Endothelial cell of umbilical vein (primary cell): ENCODE results near the gene SLC5A11.

ENCODE experiments used
- EZH2 ChIP-seq: IDR thresholded peaks from 2 replicates; pipeline ENCODE4 v1.6.1; 2012; ENCODE audit warnings: borderline replicate concordance, low read depth, mild to moderate bottlenecking, moderate library complexity, low read length, inconsistent platforms; ENCODE audit not compliant: severe bottlenecking
- GATA2 ChIP-seq: IDR thresholded peaks from 2 replicates; pipeline ENCODE4 v1.7.0; 2011; ENCODE audit warnings: low read depth, mild to moderate bottlenecking, moderate library complexity, mixed read lengths, low read length; ENCODE audit not compliant: insufficient read length, insufficient read depth
- JUN ChIP-seq: IDR thresholded peaks from 2 replicates; pipeline ENCODE4 v1.6.1; 2011; ENCODE audit warnings: borderline replicate concordance, low read depth; ENCODE audit not compliant: insufficient read length, insufficient read depth
- POLR2AphosphoS5 ChIP-seq: IDR thresholded peaks from 2 replicates; pipeline ENCODE4 v1.6.1; 2012; ENCODE audit warnings: low read depth, mild to moderate bottlenecking, control low read depth, low read length, moderate library complexity; ENCODE audit not compliant: insufficient read depth
- TF ChIP-seq, protein P1 (sequence below), 2 donors: IDR thresholded peaks; 1 replicate in 1 of 2; 2 replicates in 1 of 2; pipeline ENCODE4 v1.5.1; 2011; ENCODE audit warnings: low read length in 2 of 2, mild to moderate bottlenecking in 2 of 2, moderate library complexity in 2 of 2, control low read depth in 1 of 2, inconsistent platforms in 1 of 2, low read depth in 1 of 2; ENCODE audit not compliant: insufficient read depth in 1 of 2; ENCODE audit errors: extremely low read depth in 1 of 2
- TF ChIP-seq, protein P2 (sequence below): IDR thresholded peaks from 2 replicates; pipeline ENCODE4 v1.6.1; 2011; ENCODE audit not compliant: insufficient read depth, insufficient read length

DNA sequence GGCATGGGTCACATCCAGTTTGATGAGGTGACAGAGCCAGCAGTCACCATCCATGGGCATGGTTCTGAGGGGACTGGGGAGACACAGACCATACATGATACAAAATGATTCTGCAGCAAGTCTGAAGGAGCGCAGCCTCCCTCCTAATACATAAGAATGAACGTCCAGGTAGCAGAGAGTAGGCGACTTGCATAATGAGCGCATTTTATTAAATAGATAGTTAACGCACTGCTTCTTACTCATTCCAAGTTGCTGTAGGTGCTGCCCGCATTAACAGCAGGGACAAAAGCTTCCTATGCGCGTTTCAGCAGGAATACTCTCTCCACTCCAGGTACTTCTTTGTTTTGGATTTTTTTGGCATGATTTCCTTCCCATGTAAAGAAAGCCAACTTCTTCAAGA lies 73.8 kb downstream of the SLC5A11 start:
- TF ChIP-seq, protein P1, sequence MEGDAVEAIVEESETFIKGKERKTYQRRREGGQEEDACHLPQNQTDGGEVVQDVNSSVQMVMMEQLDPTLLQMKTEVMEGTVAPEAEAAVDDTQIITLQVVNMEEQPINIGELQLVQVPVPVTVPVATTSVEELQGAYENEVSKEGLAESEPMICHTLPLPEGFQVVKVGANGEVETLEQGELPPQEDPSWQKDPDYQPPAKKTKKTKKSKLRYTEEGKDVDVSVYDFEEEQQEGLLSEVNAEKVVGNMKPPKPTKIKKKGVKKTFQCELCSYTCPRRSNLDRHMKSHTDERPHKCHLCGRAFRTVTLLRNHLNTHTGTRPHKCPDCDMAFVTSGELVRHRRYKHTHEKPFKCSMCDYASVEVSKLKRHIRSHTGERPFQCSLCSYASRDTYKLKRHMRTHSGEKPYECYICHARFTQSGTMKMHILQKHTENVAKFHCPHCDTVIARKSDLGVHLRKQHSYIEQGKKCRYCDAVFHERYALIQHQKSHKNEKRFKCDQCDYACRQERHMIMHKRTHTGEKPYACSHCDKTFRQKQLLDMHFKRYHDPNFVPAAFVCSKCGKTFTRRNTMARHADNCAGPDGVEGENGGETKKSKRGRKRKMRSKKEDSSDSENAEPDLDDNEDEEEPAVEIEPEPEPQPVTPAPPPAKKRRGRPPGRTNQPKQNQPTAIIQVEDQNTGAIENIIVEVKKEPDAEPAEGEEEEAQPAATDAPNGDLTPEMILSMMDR (IDR thresholded peaks at IDR 0.05; ENCODE audit: extremely low read depth in 1 of 2, insufficient read depth in 1 of 2, low read depth in 1 of 2, low read length in 2 of 2): no peak
- no peak for TF ChIP-seq GATA2
- TF ChIP-seq POLR2AphosphoS5: no peak
- TF ChIP-seq, protein P2, sequence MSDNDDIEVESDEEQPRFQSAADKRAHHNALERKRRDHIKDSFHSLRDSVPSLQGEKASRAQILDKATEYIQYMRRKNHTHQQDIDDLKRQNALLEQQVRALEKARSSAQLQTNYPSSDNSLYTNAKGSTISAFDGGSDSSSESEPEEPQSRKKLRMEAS: no peak
- TF ChIP-seq EZH2: no peak
- no peak for TF ChIP-seq JUN
